RWPE1 (cell line): ENCODE measurements around the gene INSYN2A.

Experiments used
- CTCF ChIA-PET: fragments of 350-600 bp; sonication (Branson Sonifier 250); formaldehyde crosslinking; extraction: SDS; loops from one replicate; lab custom pipeline; 2021; lab: Yijun Ruan, JAX
- POLR2A ChIA-PET: fragments of 400-600 bp; formaldehyde crosslinking; extraction: SDS; loops from one replicate; lab custom pipeline; 2020; ENCODE audit warnings: antibody characterized with exemption; ENCODE audit not compliant: low non-redundant PET; lab: Yijun Ruan, JAX
- DNase-seq: peaks from one replicate; pipeline ENCODE4 v3.0.0; 2012; ENCODE audit warnings: low spot score
- H3K27ac ChIP-seq: fragments of 450-650 bp; 2 replicates; pipeline ENCODE4 v1.5.1; 2017
- TF ChIP-seq, protein P1 (sequence below): fragments of 450-650 bp; conservative IDR thresholded peaks from 2 replicates; pipeline ENCODE4 v1.5.1; 2017; ENCODE audit warnings: low read depth, mild to moderate bottlenecking

The INSYN2A gene

DNA sequence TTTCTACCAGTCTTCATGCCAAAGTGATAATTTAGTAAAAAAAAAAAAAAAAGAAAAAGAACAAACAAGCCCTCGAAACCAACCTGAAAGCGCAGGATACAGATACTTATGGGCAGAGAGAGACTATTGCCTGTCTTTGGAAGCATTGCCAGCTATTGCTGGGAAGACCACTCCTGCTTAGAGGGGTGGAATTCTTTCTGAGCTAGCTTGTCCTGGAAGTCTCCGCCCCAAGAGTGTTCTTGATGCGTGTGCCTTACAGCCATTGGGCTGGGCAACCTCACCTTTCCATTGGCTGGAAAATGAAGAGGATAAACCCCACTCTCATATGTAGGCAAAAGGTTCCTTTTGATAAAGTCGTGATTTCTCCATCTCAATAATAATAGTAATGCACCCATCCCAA is 19.9 kb upstream of the INSYN2A start:
- no peak overlapping the region for H3K27ac ChIP-seq
- ChIA-PET POLR2A (no interaction called here), CTCF (no interaction called here)
- no peak for DNase-seq
- TF ChIP-seq, protein P1, sequence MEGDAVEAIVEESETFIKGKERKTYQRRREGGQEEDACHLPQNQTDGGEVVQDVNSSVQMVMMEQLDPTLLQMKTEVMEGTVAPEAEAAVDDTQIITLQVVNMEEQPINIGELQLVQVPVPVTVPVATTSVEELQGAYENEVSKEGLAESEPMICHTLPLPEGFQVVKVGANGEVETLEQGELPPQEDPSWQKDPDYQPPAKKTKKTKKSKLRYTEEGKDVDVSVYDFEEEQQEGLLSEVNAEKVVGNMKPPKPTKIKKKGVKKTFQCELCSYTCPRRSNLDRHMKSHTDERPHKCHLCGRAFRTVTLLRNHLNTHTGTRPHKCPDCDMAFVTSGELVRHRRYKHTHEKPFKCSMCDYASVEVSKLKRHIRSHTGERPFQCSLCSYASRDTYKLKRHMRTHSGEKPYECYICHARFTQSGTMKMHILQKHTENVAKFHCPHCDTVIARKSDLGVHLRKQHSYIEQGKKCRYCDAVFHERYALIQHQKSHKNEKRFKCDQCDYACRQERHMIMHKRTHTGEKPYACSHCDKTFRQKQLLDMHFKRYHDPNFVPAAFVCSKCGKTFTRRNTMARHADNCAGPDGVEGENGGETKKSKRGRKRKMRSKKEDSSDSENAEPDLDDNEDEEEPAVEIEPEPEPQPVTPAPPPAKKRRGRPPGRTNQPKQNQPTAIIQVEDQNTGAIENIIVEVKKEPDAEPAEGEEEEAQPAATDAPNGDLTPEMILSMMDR: no peak

DNA sequence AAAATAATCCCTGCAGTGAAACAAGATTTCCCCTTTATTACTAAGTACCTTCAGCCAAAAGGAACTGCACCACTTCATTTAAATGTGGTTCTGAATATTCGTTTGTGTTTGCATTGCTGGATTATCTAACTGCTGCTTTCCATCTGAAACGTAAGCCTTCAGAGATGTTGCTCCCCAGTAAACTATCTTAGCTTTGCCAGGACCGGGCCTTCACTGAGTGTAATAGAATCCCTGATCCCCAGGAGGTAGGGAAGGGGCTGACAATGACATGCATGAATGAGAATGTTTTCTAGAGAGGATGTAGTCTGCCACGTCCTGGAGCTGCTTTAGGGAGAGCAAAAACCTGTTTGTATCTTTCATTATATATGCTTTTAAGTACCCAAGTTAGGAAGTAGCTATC is 19.5 kb upstream of the INSYN2A start:
- ChIA-PET CTCF (no interaction called here), POLR2A (no interaction called here)
- no peak overlapping the region for H3K27ac ChIP-seq
- DNase-seq: no peak
- TF ChIP-seq, protein P1: no peak

DNA sequence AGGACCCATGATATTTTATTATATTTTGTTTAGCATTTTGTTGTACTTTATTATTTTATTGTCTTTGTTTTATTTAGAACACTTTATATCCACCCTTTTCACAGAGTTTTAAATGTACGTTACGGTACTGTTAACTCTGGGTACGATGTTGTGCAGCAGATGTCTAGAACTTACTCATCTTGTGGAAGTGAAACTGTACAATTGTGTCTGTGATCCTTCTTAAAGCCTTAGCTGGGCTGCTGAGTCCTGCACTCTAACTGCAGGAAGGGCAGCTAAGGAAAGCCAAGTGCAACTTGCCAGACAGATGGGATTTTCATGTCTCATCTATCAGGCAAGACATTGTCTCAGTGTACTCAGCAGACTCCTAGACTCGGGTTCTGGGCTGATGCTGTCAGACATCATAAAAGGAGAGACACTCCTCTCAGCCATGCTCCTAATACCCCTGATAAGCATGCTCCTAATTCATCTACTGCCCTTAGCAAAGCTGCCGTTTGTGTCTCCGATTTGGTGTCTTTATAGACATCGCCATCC is 14.6 kb upstream of the INSYN2A start:
- no peak overlapping the region for H3K27ac ChIP-seq
- TF ChIP-seq, protein P1: no peak
- ChIA-PET POLR2A (no interaction called here), CTCF (no interaction called here)
- DNase-seq: no peak

DNA sequence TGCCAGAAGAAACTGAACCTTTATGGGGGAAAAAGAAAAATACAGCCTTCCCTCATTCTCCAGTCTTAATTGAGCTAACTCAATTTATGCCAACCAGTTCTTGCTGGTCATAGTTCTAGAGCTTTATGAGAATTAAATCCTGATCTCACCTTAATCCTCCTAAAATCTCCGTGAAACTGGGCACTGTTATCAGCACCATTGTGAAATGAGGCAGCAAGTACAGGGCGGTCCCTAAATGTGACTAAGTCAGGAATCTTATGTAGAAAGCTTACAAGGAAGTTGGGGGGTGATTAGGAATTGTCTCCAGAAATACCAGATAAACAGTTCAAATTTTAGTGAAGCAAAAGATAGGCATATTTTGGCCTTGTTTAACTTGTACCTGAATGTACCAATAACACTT is 10.7 kb upstream of the INSYN2A start:
- ChIA-PET CTCF (interaction anchor here (0.6 kb wide), 1 partner anchor 160 kb away, joined by 5 read pairs; no protein-coding TSS in a partner anchor), POLR2A (no interaction called here)
- H3K27ac ChIP-seq: no peak overlapping the region
- DNase-seq: no peak
- TF ChIP-seq, protein P1: no peak

- CTCF ChIA-PET: no interaction called here
- POLR2A ChIA-PET: no interaction called here
- TF ChIP-seq, protein P1: no peak
- no peak for DNase-seq
- no peak overlapping the region for H3K27ac ChIP-seq
Measured at GRCh38 chr10:127203067-127203466, 6.7 kb upstream of the INSYN2A start.

GRCh38 chr10:127200646-127201045 is 4.3 kb upstream of the INSYN2A start:
- CTCF ChIA-PET: interaction anchor here (0.6 to 0.8 kb wide), 3 partner anchors 288 to 740 kb away, joined by 3 to 6 read pairs (median 4); no protein-coding TSS in a partner anchor
- no peak for DNase-seq

More at GRCh38 chr10:127200646-127201045, 4.3 kb upstream of the INSYN2A start:
- TF ChIP-seq, protein P1: no peak
- POLR2A ChIA-PET: no interaction called here
- no peak overlapping the region for H3K27ac ChIP-seq
